ENCODE measurements around the gene RTL10.
"Not testable (repeated sequence)": the region's sequence is repeated elsewhere in the genome, so short reads cannot be mapped to it uniquely, and the experiment has no call there.

RTL10 gene

DNA sequence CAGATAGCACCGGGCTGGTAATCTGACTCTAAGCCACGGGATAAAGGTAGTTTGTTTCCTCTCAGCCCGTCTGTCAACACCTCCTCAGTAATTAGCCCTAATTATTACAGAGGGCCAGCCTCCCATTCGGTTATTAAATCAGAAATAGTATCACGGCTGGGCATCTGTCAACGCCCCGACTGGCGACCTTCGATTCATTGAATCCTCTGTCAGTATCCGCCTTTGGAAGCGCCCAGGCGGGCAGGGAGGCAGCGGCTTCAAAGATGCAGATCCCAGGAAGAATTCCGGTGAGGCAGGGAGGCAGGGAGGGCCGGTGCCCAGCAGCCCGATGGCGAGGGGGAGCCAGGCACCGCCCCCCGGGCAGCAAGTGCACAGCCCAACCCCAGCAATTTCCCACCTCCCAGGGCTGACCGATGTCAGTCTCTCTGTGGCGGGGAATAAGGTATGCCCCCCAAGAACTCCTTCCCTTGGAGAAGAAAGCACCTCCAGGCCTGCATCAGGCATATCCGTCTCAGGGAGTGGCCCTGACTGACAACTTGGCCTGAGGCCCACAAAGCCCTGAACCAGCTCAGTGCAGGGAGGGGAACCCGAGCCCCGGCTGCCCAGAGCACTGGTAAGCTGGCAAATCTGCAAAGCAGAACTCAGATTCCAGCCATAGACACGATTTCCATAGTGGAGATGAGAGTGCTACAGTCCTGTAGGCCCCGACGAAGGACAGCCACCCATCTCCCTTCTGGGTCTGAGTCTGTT lies 11.4 kb downstream of the RTL10 start:
- no peak for DNase-seq (ENCODE audit: low read depth)

DNA sequence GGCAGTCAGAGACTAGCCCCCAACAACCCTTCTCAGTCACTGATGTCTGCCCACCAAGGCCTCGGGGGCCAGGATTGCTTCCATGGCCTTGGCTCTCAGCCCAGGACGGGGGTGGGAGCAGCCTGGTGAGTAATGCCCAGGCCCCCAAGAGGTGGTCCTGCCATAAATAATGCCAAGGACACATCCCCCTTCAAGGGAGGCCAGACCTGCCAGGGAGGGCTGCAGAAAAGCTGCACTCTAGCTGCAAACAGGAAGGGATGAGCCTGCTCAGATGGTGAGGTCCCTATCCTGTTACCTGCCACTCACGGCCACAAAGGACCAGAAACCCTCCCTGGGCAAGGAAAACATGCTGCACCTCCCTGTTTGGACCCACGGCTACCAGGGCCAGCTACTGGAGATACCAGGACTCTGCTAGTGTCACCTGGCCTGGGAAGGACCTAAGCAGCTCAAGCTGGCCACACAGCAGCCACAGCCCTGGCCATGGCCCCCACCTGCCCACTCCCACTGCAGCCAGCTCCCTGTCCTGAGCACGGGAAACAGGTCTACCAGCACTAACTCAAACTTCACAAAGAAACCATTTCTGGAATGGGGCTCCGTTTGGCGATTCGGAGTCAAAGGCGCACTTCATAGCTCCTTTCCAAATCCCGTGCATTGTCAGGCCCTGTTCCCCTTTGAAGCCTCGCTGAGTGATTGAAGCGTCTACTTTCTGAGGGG lies 12.1 kb downstream of the RTL10 start:
- DNase-seq (ENCODE audit: low read depth): no peak

DNA sequence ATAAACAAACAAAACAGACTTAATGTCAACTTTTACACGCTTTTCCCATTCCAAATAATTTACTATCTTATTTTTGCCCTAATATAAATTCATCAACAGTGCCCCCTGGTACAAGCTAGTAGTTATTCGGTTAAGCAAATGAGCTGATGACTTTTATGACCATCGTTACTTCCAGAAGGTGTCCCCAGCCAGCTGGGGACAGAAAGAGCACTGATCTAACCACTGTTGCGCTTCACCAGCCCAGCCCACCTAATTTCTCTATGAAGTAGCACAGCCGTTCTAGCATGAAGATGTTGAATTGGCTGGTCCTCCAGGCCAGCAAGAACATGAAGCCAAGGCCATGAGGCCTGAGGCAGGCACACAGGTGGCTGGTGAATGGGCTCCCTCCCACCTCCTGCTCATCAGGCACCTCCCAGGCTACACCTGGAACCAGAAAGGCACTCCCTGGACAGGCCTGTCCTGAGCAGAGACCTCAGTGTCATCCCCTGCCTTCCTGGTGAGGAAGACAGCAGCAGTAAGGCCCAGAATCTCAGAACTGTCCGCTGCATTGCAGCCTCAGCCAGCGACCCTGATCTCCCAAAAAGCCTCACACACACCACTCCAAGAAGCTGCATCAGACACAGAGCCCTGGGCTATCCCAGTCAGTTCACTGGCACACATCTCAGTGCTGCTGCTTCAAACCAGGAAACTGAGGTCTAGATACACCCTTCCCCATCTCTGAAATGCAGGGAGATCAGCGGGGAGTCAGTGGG lies 12.9 kb downstream of the RTL10 start:
- DNase-seq (ENCODE audit: low read depth): no peak

DNA sequence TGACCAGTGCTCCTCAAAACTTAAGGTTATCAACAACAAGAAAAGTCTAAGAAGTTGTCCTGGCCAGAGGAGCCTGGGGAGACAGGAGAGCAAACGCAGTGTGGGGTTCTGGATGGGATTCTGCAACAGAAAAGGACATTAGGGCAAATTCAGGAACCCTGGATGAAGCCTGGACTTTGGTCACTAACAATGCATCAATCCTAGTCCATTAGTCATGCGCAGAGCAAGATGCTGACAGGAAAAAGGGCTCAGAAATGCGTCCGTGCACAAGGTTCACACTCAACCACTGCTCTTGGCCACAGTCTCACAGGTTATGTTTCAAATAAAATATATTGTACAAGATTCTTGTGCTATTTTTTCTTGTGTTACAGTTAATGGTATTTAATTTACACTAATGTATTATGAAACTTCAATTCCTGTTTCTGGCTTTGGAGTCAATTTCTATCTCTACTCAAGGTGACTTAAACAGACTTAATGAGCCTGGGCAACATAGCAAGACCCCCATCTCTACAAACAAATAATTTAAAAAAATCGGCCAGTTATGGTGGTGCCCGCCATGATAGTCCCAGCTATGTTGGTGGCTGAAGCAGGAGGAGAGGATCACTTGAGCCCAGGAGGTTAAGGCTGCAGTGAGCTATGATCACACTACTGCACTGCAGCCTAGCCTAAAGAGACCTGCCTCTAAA lies 13.6 kb downstream of the RTL10 start:
- DNase-seq (ENCODE audit: low read depth): no peak

DNA sequence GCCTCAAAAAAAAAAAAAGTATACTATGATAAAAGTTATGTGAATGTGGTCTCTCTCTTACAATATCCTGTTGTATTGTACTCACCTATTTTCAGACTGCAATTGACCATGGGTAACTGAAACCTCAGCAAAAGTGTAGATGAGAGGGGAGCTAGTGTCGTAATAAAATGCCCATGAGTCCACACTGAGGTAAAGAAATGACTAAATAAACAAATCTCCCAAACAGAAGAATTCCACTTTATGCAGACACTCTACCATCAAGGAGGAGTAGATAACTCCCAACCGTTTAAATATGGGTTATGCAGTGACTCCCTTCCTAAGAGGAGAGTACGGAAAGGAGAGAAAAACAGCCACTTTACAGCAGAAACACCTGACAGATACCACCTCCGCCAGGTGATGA lies 14.6 kb downstream of the RTL10 start:
- DNase-seq (ENCODE audit: low read depth): no peak

DNA sequence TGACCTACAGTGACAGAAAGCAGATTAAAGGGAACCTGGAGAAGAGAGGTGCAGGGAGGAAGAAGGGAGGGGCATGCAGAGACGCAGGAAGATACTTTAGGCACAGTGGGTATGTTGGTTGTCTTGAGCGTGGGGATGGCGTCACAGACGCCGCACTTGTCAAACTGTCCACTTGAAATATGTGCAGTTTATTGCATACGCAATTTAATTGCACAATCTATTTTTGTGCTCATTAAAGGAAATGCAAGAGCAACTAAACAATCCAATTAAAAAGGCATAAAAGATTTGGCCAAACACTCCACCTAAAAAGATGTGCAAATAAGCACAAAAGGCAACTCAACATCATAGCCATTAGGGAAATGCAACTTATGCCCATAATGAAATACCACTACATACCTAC lies 16.8 kb downstream of the RTL10 start:
- no peak for DNase-seq (ENCODE audit: low read depth)

DNA sequence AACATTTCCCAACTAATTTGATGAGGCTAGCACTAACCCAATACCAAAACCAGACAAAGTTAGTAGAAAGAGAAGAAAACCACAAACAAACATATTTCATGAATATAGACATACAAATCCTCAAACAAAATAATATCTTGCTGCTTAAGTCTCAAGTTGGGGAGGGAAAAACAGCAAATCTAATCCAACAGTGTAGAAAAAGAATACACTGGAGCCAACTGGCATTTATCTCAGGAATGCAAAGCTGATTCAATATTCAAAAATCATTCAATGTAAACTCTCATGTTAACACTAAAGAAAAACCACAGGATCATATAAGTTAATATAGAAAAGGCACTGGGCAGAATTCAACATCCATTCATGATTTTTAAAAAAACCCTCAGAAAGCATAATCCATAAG lies 18.2 kb downstream of the RTL10 start:
- no peak for DNase-seq (ENCODE audit: low read depth)

DNA sequence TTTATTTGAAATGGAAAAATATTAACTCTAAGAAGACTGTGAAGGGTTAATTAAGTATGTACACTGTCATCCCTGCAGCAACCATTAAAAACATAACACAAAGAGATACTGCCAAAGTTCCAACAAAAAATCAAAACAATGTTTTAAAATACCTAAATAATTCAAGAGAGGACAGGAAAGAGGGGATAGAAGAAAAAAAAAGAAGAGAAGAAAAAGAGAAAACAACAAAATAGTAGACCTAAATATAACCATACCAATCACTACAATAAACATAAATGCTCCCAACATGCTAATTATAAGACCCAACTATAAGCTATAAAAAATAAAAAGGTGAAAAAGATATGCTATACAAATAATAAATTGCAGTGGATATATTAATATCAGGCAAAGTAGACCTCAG lies 20.1 kb downstream of the RTL10 start:
- DNase-seq (ENCODE audit: low read depth): no peak

DNA sequence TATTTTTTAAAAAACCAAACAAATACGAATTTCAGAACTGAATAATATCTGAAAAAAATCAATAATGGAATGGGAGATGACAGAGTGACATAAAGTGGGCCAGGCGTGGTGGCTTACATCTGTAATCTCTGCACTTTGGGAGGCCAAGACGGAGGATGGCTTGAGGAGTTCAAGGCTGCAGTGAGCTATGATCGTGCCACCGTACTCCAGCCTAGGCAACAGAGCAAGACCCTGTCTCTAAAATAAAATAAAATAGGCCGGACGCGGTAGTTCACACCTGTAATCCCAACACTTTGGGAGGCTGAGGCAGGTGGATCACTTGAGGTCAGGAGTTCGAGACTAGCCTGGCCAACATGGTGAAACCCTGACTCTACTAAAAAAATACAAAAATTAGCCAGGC lies 21.3 kb downstream of the RTL10 start:
- DNase-seq (ENCODE audit: low read depth): not testable (repeated sequence)

DNA sequence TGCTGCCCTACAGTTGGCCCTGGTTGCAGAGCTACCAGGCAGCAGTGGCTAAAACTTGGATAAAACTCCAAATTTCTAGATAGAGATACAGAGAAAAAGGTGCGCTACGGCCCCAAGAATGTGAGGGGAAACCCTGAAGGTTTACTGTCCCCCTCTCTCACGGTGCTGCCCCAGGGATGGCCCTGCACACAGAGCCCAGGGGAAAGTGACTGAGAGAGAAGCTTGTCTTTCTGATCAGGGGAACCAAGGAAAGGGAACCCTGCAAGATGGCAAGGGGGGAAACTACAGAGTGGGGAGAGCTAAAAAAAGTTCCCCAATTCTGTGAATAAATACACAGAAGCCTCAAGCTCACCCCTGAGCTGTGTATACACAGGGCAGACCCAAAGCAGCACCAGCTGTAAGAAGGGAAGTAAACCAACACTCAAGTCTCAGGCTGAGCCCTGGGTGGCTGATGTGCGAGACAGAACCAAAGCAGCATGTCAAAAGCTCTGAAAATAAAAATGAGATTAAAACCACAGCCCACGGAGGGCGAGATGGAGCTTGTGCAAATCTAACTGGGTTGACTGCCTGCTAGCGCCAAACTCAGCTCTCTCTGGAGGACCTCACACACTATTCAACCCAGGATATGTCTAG lies 22.1 kb downstream of the RTL10 start:
- no peak for DNase-seq (ENCODE audit: low read depth)

DNA sequence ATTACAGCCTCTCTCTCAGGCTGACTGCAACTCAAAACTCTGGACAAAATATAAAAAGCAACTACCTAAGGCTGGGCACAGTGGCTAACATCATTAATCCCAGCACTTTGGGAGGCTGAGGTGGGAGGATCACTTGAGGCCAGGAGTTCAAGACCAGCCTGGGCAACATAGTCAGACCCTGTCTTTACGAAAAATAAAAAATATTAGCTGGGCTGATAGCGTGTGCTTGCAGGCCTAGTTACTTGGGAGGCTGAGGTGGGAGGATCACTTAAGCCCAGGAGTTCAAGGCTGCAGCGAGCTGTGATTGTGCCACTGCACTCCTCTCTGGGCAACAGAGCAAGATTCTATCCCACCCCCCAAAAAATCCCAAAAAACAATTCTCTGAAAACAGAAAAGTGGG lies 22.7 kb downstream of the RTL10 start:
- not testable (repeated sequence) for DNase-seq (ENCODE audit: low read depth)

DNA sequence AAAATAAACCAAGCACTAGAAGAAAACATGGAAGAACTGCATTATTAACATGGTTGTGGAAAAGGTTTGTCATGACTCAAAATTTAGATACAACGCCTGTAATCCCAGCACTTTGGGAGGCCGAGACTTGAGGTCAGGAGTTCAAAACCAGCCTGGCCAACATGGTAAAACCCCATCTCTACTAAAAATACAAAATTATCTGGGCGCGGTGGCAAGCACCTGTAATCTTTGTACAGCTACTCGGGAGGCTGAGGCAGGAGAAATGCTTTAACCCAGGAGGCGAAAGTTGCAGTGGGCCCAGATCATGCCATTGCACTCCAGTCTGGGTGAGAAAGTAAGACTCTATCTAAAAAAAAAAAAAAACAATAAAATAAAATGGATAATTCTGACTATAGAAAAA lies 23.7 kb downstream of the RTL10 start:
- DNase-seq (ENCODE audit: low read depth): no peak

DNA sequence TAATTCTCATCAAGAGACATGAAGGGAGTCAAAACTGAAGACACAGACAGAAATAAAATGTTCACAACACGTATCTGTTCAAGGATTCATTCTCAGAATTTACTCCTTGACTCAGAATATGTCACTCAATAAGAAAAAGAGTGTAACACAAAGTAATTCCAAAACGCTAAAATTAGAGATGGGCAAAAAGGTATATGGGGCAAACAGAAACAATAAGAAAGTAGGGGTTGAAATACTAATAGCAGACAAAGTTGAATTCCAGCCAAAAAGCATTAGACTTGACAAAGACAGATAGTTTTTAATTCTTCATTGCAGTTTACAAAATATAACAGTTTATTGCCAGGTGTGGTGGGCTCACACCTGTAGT lies 26.7 kb downstream of the RTL10 start:
- no peak for DNase-seq (ENCODE audit: low read depth)

DNA sequence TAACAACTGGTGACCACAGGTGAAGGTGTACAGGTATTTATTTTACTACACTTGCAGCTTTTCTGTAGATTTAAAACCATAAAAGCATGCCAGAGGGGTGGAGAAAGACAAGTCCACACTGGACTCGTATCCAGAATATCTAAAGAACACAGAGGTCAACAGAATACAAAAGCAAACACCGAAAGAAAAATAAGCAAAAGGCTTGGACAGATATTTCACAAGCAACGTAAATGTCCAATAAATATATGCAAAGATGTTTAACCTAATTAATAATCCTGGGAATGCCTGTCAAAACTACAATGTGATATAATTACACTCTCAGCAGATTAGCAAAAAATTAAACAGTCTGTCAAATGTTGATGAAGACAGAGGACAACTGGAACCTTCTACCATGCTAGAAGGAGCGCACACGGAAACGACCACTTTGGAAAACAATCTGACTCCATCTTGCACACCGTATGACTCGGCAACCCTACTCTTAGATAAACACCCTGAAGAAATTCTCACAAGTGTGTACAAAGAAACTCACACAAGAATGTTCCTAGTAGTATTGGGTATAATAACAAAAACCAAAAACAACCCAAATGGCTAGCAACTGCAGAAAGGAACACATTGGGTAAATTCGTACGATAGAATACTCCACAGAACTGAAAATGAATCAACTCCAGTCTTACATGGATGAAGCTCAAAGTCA lies 27.2 kb downstream of the RTL10 start:
- DNase-seq (ENCODE audit: low read depth): no peak

DNA sequence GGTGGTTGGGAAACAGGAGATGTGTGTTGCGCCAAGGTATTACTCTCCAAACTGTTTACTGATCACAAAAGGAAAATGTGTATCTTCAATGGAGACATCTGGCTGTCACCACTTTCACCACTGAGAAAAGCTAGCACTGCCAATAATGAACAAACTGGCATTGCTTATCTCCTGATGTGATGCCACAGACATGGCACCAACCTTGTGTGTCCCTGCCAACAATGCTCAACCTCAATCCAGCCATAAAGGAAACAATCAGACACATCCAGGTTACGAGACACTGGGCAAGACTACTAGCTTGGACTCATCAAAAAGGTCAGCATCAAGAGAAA lies 28.1 kb downstream of the RTL10 start:
- DNase-seq (ENCODE audit: low read depth): no peak

DNA sequence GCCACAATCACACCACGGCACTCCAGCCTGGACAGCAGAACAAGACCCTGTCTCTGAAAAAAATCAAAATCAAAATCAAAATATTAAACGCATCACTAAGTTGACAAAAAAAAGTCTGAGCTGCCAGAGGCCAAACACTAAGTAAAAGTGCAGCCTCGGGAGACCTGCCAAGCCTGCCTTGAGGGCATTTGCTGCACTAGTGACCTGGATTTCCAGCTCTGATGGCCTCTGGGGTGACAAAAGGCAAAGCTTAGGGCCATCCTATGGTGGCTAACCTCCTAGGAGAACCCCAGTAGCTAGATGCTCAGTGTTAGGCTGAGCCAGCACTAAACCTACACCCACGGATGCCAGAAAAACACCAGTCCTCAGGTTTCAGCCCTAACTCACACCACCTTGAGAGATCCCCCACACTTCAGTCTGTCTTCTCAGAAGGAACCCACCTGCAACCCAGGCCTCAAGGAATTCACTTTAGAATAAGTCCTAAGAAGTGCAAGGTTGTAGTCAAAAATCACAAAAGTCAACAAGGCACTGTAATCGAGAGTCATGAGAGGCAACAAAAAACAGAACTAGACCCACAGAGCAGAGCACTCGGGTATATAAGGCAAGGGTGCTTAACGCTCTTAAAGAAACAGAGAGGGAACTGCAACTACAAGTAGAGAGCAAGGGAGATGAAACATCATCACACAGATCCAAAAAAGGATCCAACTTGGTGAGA lies 28.6 kb downstream of the RTL10 start:
- no peak for DNase-seq (ENCODE audit: low read depth)

DNA sequence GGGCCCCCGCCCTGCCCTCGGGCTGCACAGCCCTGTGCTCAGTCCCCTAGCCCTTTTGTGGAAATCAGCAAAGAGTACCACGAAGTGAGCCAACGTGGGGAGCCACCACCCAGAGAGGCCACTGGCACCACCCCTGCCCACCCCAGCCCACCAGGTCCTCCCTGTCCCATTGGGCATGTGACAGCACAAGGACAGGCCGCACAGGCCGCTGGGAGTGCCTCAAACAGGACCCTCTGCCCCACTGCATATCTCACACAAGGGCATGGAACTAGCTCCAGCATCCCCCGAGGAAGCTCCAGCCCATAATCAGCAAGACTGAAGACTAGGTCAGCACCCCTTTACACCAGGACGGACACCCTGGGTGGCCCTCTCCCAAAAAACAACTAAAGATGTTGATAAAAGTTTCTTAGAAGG lies 29.7 kb downstream of the RTL10 start:
- DNase-seq (ENCODE audit: low read depth): no peak

DNA sequence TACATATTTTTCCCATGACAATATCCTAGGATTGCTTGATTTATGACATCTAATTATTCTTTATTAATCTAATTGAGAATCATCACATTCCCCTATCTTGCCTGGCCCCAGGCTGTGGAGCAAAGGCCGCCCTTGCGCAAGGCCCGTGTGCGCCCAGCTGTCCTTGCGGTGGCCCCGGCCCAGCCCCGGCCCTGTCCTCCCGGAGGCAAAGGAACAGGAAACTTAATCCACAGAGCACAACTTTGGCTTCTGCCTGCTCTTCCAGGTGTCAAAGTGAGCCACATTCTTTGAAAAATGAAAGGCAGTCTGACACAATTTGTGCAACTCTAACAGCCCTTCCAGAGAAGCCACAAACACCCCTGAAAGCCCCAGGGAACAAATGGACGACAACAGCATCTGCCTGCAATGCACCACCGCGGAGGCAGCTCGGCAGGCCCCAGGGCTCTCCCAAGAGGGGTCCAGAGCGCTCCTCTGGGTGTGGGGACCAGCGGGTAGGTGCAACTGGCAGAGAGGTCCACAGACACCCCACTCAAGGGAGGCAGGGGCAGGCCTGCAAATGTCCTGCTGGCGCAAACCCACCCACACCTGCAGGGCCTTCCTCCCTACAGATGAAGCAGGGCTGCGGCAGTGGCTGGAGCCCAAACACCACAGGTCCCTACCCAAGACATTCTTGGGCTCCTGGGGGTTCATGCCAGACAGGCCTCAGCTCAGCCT lies 30.3 kb downstream of the RTL10 start:
- no peak for DNase-seq (ENCODE audit: low read depth)

DNA sequence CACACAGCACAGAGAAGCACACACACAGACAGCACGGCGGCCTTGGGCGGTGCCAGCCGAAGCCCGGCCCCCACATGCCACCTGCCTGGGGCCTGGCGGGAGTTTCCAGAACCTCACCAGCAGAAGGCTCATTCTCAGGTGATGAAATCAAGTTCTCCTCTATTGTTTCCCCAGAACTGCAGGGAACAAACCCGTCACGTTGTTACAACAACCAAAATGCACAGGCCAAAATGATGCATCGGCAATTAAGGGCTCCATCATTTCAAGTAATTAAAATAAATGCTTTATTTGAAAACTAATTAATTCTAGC lies 30.8 kb downstream of the RTL10 start:
- no peak for DNase-seq (ENCODE audit: low read depth)

DNA sequence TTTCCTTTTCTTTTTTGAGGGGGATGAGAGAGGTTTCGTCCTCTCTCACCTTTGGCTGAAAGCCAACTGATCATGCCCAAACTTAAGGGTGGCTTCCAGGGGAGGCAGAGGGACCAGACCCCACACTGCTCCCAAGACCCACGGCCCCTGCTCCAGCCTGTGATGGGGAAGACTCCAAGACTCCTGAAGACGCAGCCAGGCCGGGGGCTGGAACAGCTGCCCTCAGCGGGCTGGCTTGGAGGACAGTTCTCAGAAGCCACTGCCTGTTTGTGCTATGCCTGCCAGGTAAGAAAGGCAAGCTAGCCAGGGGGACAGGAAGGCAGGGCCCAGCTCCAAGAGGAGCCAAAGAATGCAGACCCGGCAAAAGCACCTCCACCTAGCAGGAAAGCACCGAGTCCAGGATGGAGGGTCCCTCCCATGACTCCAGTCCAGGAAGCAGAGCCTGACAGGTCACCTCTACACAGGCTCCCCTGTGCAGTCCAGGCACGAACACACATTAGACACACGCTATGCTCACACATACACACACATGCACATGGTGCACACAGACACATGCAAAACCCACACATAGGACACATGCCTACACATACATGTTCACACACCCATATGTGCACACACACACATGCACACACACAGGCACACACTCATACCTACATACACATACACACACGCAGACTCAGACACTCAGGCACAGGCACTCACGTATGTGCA lies 31.3 kb downstream of the RTL10 start:
- no peak for DNase-seq (ENCODE audit: low read depth)

Data from activated T-cell treated with anti-CD3 and anti-CD28 coated beads for 48 hours (primary cell).